OCI-LY1 (cell line): ENCODE results near the gene BAAT.

ENCODE experiments used
- H2AFZ ChIP-seq: fragments of 200-600 bp; sonication (generic), shearing (Covaris generic); 2 replicates; pipeline ENCODE4 v1.6.0; 2014; ENCODE audit warnings: antibody characterized with exemption, mild to moderate bottlenecking, low read length
- H3F3A ChIP-seq: fragments of 200-600 bp; sonication (generic), shearing (Covaris generic); 2 replicates; pipeline ENCODE4 v1.6.0; 2014; ENCODE audit warnings: mild to moderate bottlenecking, antibody characterized with exemption, low read length, moderate library complexity; ENCODE audit not compliant: insufficient read depth
- H3K27ac ChIP-seq: fragments of 200-600 bp; sonication (generic); 2 replicates; pipeline ENCODE4 v1.5.1; 2014; ENCODE audit warnings: low read length, mixed run types, mild to moderate bottlenecking, low read depth; ENCODE audit not compliant: poor library complexity, severe bottlenecking
- H3K27me3 ChIP-seq: fragments of 200-600 bp; sonication (generic); 2 replicates; pipeline ENCODE4 v1.6.0; 2014; ENCODE audit warnings: antibody characterized with exemption, mild to moderate bottlenecking, low read length, moderate library complexity; ENCODE audit not compliant: insufficient read depth
- H3K36me3 ChIP-seq: fragments of 200-600 bp; sonication (generic); 2 replicates; pipeline ENCODE4 v1.6.1; 2014; ENCODE audit warnings: mild to moderate bottlenecking, antibody characterized with exemption, low read length, moderate library complexity, mixed read lengths; ENCODE audit not compliant: insufficient read depth
- H3K4me1 ChIP-seq: fragments of 200-600 bp; sonication (generic); 2 replicates; pipeline ENCODE4 v1.5.1; 2014; ENCODE audit warnings: mild to moderate bottlenecking, low read length, moderate library complexity; ENCODE audit not compliant: insufficient read depth, severe bottlenecking
- H3K4me2 ChIP-seq: fragments of 200-600 bp; sonication (generic), shearing (Covaris generic); 2 replicates; pipeline ENCODE4 v1.6.1; 2014; ENCODE audit warnings: low read length
- H3K4me3 ChIP-seq: fragments of 200-600 bp; sonication (generic); 2 replicates; pipeline ENCODE4 v1.5.1; 2014; ENCODE audit warnings: low read length, low read depth, mild to moderate bottlenecking, mixed read lengths; ENCODE audit not compliant: poor library complexity, severe bottlenecking
- H3K79me2 ChIP-seq: fragments of 200-600 bp; shearing (Covaris generic); 2 replicates; pipeline ENCODE4 v1.6.1; 2016; ENCODE audit warnings: mixed run types, low read length, mixed read lengths; ENCODE audit not compliant: insufficient read depth
- H3K9ac ChIP-seq: fragments of 200-600 bp; sonication (generic), shearing (Covaris generic); 2 replicates; pipeline ENCODE4 v1.6.1; 2014; ENCODE audit warnings: mild to moderate bottlenecking, low read length, mixed read lengths
- H3K9me2 ChIP-seq: fragments of 200-600 bp; sonication (generic), shearing (Covaris generic); 2 replicates; pipeline ENCODE4 v1.6.1; 2014; ENCODE audit warnings: low read depth, mild to moderate bottlenecking, low read length, mixed read lengths
- H3K9me3 ChIP-seq: fragments of 200-600 bp; shearing (Covaris generic); 2 replicates; pipeline ENCODE4 v1.6.1; 2014; ENCODE audit warnings: low read length, mixed read lengths
- H4K20me1 ChIP-seq: fragments of 200-600 bp; sonication (generic), shearing (Covaris generic); 2 replicates; pipeline ENCODE4 v1.6.0; 2016; ENCODE audit warnings: mild to moderate bottlenecking, low read length; ENCODE audit not compliant: insufficient read depth
- CTCF ChIP-seq: fragments of 200-600 bp; sonication (generic), shearing (Covaris generic); IDR thresholded peaks from 2 replicates; pipeline ENCODE4 v1.5.1; 2017; ENCODE audit warnings: mild to moderate bottlenecking, antibody characterized with exemption, low read length, moderate library complexity, mixed read lengths
- EZH2 ChIP-seq: fragments of 200-600 bp; sonication (generic), shearing (Covaris generic); IDR thresholded peaks from 2 replicates; pipeline ENCODE4 v1.8.0; 2017; ENCODE audit warnings: borderline replicate concordance, mixed run types, mild to moderate bottlenecking, antibody characterized with exemption, low read length, moderate library complexity, mixed read lengths

BAAT gene

GRCh38 chr9:101429736-101430135 is 44.9 kb upstream of the BAAT start:
- TF ChIP-seq EZH2, result no peak
- no peak for TF ChIP-seq CTCF
- Histone ChIP-seq H2AFZ (no peak overlapping the region), H3K79me2 (no peaks in the 10 kb centered on the region), H3K36me3 (no peaks in the 10 kb centered on the region), H3K27me3 (no peaks in the 10 kb centered on the region), H3F3A (no peaks in the 10 kb centered on the region), H4K20me1 (no peaks in the 10 kb centered on the region), H3K4me3 (no peak overlapping the region), H3K9me3 (0 out of 2 replicates have a peak, but pooled peaks cover 3% of the 10 kb centered on the region), H3K27ac (no peak overlapping the region), H3K4me2 (no peak overlapping the region), H3K9ac (no peak overlapping the region), H3K4me1 (peaks cover 13% of the 10 kb centered on the region), H3K9me2 (no peaks in the 10 kb centered on the region)

- TF ChIP-seq EZH2 (no peak), CTCF (no peak)
- peaks cover 13% of the 10 kb centered on the region for H3K4me1 ChIP-seq
- H3K9ac ChIP-seq, result no peak overlapping the region
- no peak overlapping the region for H2AFZ ChIP-seq
- no peak overlapping the region for H3K4me3 ChIP-seq
- 0 out of 2 replicates have a peak, but pooled peaks cover 3% of the 10 kb centered on the region for H3K9me3 ChIP-seq
- no peaks in the 10 kb centered on the region for H3K79me2 ChIP-seq
- no peaks in the 10 kb centered on the region for H3K36me3 ChIP-seq
- H3K4me2 ChIP-seq, result no peak overlapping the region
- H3K27me3 ChIP-seq, result no peaks in the 10 kb centered on the region
- H4K20me1 ChIP-seq, result no peaks in the 10 kb centered on the region
- H3K9me2 ChIP-seq, result no peaks in the 10 kb centered on the region
- no peak overlapping the region for H3K27ac ChIP-seq
- no peaks in the 10 kb centered on the region for H3F3A ChIP-seq
Observed at GRCh38 chr9:101428909-101429308, 44.1 kb upstream of the BAAT start.

- Histone ChIP-seq H3K9ac (no peak overlapping the region), H3K4me1 (peaks cover 13% of the 10 kb centered on the region), H3K36me3 (no peaks in the 10 kb centered on the region), H4K20me1 (no peaks in the 10 kb centered on the region), H3K27me3 (no peaks in the 10 kb centered on the region), H2AFZ (no peak overlapping the region), H3K4me2 (0 out of 2 replicates have a peak overlapping the region, but pooled peaks have one; percentile 6), H3K79me2 (no peaks in the 10 kb centered on the region), H3F3A (no peaks in the 10 kb centered on the region), H3K4me3 (no peak overlapping the region), H3K9me2 (no peaks in the 10 kb centered on the region), H3K9me3 (0 out of 2 replicates have a peak, but pooled peaks cover 3% of the 10 kb centered on the region), H3K27ac (no peak overlapping the region)
- TF ChIP-seq EZH2, result no peak
- no peak for TF ChIP-seq CTCF
Observed at GRCh38 chr9:101427957-101428655, 43.3 kb upstream of the BAAT start.
